ENCODE results near the gene USP5.

USP5 gene

GRCh38 chr12:6836851-6837250 is 15.1 kb upstream of the USP5 start:
- DNase-seq (ENCODE audit: insufficient read length, low spot score): no peak
- no peak for TF ChIP-seq CTCF (IDR thresholded peaks at IDR 0.05; ENCODE audit: insufficient read depth, missing control alignments)
- no peak for FAIRE-seq

GRCh38 chr12:6837370-6838060 is 14.4 kb upstream of the USP5 start:
- FAIRE-seq (no peak), DNase-seq (ENCODE audit: insufficient read length, low spot score) (no peak)
- TF ChIP-seq CTCF (IDR thresholded peaks at IDR 0.05; ENCODE audit: insufficient read depth, missing control alignments): no peak

DNA sequence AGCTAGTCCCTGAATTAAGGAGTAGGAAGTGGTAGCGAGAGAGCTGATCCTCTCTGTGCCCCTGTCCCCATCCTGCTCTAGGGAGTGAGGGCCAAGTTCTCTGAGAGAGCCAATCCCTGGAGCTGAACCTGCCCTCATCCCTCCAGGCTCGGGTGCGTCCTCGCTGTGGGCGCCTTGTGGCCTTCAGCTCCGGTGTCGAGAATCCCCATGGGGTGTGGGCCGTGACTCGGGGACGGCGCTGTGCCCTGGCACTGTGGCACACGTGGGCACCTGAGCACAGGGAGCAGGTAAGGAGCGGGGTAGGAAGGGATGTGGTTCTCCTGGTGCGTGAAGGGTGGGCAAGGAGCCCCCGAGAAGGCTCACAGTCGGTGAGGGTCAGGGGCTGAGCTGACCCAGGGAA is 13.1 kb upstream of the USP5 start:
- no peak for TF ChIP-seq CTCF (IDR thresholded peaks at IDR 0.05; ENCODE audit: insufficient read depth, missing control alignments)
- FAIRE-seq (no peak), DNase-seq (ENCODE audit: insufficient read length, low spot score) (no peak)

GRCh38 chr12:6839482-6840201 is 12.3 kb upstream of the USP5 start:
- peak; percentile 21 for FAIRE-seq

GRCh38 chr12:6840330-6840729 is 11.6 kb upstream of the USP5 start:
- TF ChIP-seq CTCF (IDR thresholded peaks at IDR 0.05; ENCODE audit: insufficient read depth, missing control alignments): no peak
- FAIRE-seq (peak; percentile 83), DNase-seq (ENCODE audit: insufficient read length, low spot score) (no peak)

More at GRCh38 chr12:6839482-6840201, 12.3 kb upstream of the USP5 start:
- no peak for TF ChIP-seq CTCF (IDR thresholded peaks at IDR 0.05; ENCODE audit: insufficient read depth, missing control alignments)
- no peak for DNase-seq (ENCODE audit: insufficient read length, low spot score)

- FAIRE-seq (no peak), DNase-seq (ENCODE audit: insufficient read length, low spot score) (no peak)
- TF ChIP-seq CTCF (IDR thresholded peaks at IDR 0.05; ENCODE audit: insufficient read depth, missing control alignments): no peak
Measured at GRCh38 chr12:6840761-6841515, 11.0 kb upstream of the USP5 start, which contains the start of gene GNB3. TSS of gene GNB3 (plus strand) at chr12:6840925. CDS start at chr12:6841288, 363 bp downstream.

All from D721Med (cell line).